Measurements from ENCODE around the gene POMGNT1. TPM values are rescaled to one million over a fixed set of nuclear protein-coding genes. Genes with fewer than 3 reads are reported as not detected.
"Not testable (repeated sequence)": the region's sequence is repeated elsewhere in the genome, so short reads cannot be mapped to it uniquely, and the experiment has no call there.

The POMGNT1 gene
- total and polyA plus RNA-seq, 8 donors: 52.9 to 85.3 (median 71.8) TPM

GRCh38 chr1:46244656-46245371 is 46.6 kb upstream of the POMGNT1 start:
- no peak overlapping the region for H3K4me3 ChIP-seq
- no peaks in the 10 kb centered on the region for H3K9me3 ChIP-seq
- DNase-seq (no peak), ATAC-seq (no peak)
- H3K27ac ChIP-seq: no peak overlapping the region
- intact Hi-C loops (cut with DNase I): no loop called here
- peaks cover 0 to 17% of the 10 kb centered on the region in 2 donors for H3K4me1 ChIP-seq
- H3K27me3 ChIP-seq: no peaks in the 10 kb centered on the region
- H3K36me3 ChIP-seq: no peaks in the 10 kb centered on the region
- no peak for TF ChIP-seq CTCF (IDR thresholded peaks at IDR 0.05)

GRCh38 chr1:46243831-46244230 is 45.6 kb upstream of the POMGNT1 start:
- DNase-seq; ATAC-seq; H3K36me3 ChIP-seq; H3K27ac ChIP-seq; H3K4me3 ChIP-seq; H3K27me3 ChIP-seq; H3K9me3 ChIP-seq; intact Hi-C loops (cut with DNase I): not testable (repeated sequence)
- H3K4me1 ChIP-seq: peaks cover 0 to 17% of the 10 kb centered on the region in 2 donors

GRCh38 chr1:46242918-46243317 is 44.7 kb upstream of the POMGNT1 start:
- Histone ChIP-seq H3K36me3 (no peaks in the 10 kb centered on the region), H3K4me3 (no peak overlapping the region), H3K9me3 (no peaks in the 10 kb centered on the region), H3K27ac (no peak overlapping the region), H3K27me3 (no peaks in the 10 kb centered on the region), H3K4me1 (peaks cover 0 to 9% of the 10 kb centered on the region in 2 donors)
- no peak for TF ChIP-seq CTCF (IDR thresholded peaks at IDR 0.05)
- intact Hi-C loops (cut with DNase I): no loop called here
- DNase-seq: no peak
- no peak for ATAC-seq

GRCh38 chr1:46241733-46242132 is 43.5 kb upstream of the POMGNT1 start:
- ATAC-seq; H3K9me3 ChIP-seq; H3K27me3 ChIP-seq; DNase-seq; H3K36me3 ChIP-seq; H3K27ac ChIP-seq; intact Hi-C loops (cut with DNase I); H3K4me1 ChIP-seq; H3K4me3 ChIP-seq: not testable (repeated sequence)

- DNase-seq; H3K4me1 ChIP-seq; H3K27me3 ChIP-seq; H3K4me3 ChIP-seq; H3K27ac ChIP-seq; ATAC-seq; H3K36me3 ChIP-seq; intact Hi-C loops (cut with DNase I): not testable (repeated sequence)
- H3K9me3 ChIP-seq: peaks cover 0 to 12% of the 10 kb centered on the region in 2 donors
Observed at GRCh38 chr1:46238865-46239264, 40.6 kb upstream of the POMGNT1 start.

GRCh38 chr1:46236882-46237281 is 38.6 kb upstream of the POMGNT1 start:
- intact Hi-C loops (cut with DNase I): no loop called here
- ATAC-seq: no peak
- no peak for TF ChIP-seq CTCF (IDR thresholded peaks at IDR 0.05)

GRCh38 chr1:46231231-46231630 is 33.0 kb upstream of the POMGNT1 start:
- ATAC-seq; H3K36me3 ChIP-seq; H3K9me3 ChIP-seq; H3K4me3 ChIP-seq; intact Hi-C loops (cut with DNase I); DNase-seq; H3K27me3 ChIP-seq; H3K27ac ChIP-seq; H3K4me1 ChIP-seq: not testable (repeated sequence)

More at GRCh38 chr1:46236882-46237281, 38.6 kb upstream of the POMGNT1 start:
- Histone ChIP-seq H3K9me3 (peaks cover 0 to 12% of the 10 kb centered on the region in 2 donors), H3K36me3 (no peaks in the 10 kb centered on the region), H3K27ac (no peak overlapping the region), H3K4me3 (no peak overlapping the region), H3K4me1 (no peaks in the 10 kb centered on the region), H3K27me3 (no peaks in the 10 kb centered on the region)
- no peak for DNase-seq

Data from left lung (tissue), 10 donors.